CD8-positive, alpha-beta memory T cell (primary cell): ENCODE results near the gene LURAP1L. TPM values are rescaled to one million over a fixed set of nuclear protein-coding genes. Genes with fewer than 3 reads are reported as not detected.

Experiments used
- CTCF ChIA-PET: fragments of 350-600 bp; sonication (Branson Sonifier 250); formaldehyde crosslinking; loops from one replicate; lab custom pipeline; 2021; ENCODE audit warnings: antibody characterized with exemption; lab: Charles Lee
- POLR2A ChIA-PET: fragments of 350-600 bp; sonication (Branson Sonifier 250); formaldehyde crosslinking; loops from one replicate; lab custom pipeline; 2021; ENCODE audit warnings: antibody characterized with exemption; lab: Charles Lee
- DNase-seq, 5 donors: peaks; one replicate each; pipeline versions ENCODE4 v3.0.0 to v3.0.0-alpha.2; 2020 to 2022; ENCODE audit warnings: mixed read lengths in 1 of 5
- H3K27ac ChIP-seq: one replicate; pipeline ENCODE4 v1.7.0; 2013; ENCODE audit warnings: low read depth, mild to moderate bottlenecking, low read length, moderate library complexity
- H3K27me3 ChIP-seq: 2 replicates; pipeline ENCODE4 v1.7.0; 2013; ENCODE audit warnings: low read length, mild to moderate bottlenecking; ENCODE audit not compliant: insufficient read depth, poor library complexity, severe bottlenecking
- H3K36me3 ChIP-seq: 2 replicates; pipeline ENCODE4 v1.7.0; 2013; ENCODE audit warnings: mild to moderate bottlenecking, low read length, moderate library complexity; ENCODE audit not compliant: insufficient read depth
- H3K4me1 ChIP-seq: 2 replicates; pipeline ENCODE4 v1.7.0; 2013; ENCODE audit warnings: mild to moderate bottlenecking, low read length, moderate library complexity; ENCODE audit not compliant: insufficient read depth
- H3K4me3 ChIP-seq: 2 replicates; pipeline ENCODE4 v1.7.0; 2013; ENCODE audit warnings: mild to moderate bottlenecking, low read length
- H3K9me3 ChIP-seq: 2 replicates; pipeline ENCODE4 v1.7.0; 2013; ENCODE audit warnings: mild to moderate bottlenecking, low read length
- H3K27ac Mint-ChIP-seq, 8 donors: one replicate each; pipeline ENCODE4 v1.8.0; 2020 to 2021; ENCODE audit warnings: mixed read lengths in 8 of 8, mild to moderate bottlenecking in 6 of 8, inconsistent platforms in 3 of 8, moderate library complexity in 3 of 8
- H3K27me3 Mint-ChIP-seq, 2 donors: one replicate each; pipeline ENCODE4 v1.8.0; 2020 to 2021; ENCODE audit warnings: mixed read lengths in 2 of 2, mild to moderate bottlenecking in 1 of 2, moderate library complexity in 1 of 2
- H3K36me3 Mint-ChIP-seq, 3 donors: one replicate each; pipeline ENCODE4 v1.8.0; 2020 to 2021; ENCODE audit warnings: mixed read lengths in 3 of 3, inconsistent platforms in 1 of 3, mild to moderate bottlenecking in 1 of 3
- H3K4me1 Mint-ChIP-seq, 3 donors: one replicate each; pipeline ENCODE4 v1.8.0; 2020 to 2021; ENCODE audit warnings: mixed read lengths in 3 of 3, inconsistent platforms in 1 of 3, mild to moderate bottlenecking in 1 of 3
- H3K4me3 Mint-ChIP-seq, 7 donors: one replicate each; pipeline ENCODE4 v1.8.0; 2020 to 2021; ENCODE audit warnings: mixed read lengths in 7 of 7, mild to moderate bottlenecking in 6 of 7, moderate library complexity in 4 of 7, inconsistent platforms in 2 of 7
- H3K9me3 Mint-ChIP-seq, 5 donors: one replicate each; pipeline ENCODE4 v1.8.0; 2020 to 2022; ENCODE audit warnings: mixed read lengths in 5 of 5, mild to moderate bottlenecking in 3 of 5, moderate library complexity in 2 of 5, inconsistent platforms in 1 of 5
- polyA plus RNA-seq: library from polyadenylated mRNA; unstranded; fragments of 300-500 nt; fragmentation: Illumina TruSeq; gene quantifications from one replicate; pipeline ENCODE4 v1.2.3, GENCODE V29; 2021
- total RNA-seq, 2 experiments: library from RNA; stranded (reverse); gene quantifications; one replicate each; pipeline ENCODE4 v1.2.3, GENCODE V29; 2021

Gene LURAP1L
- total RNA-seq (not detected), polyA plus RNA-seq (not detected)

GRCh38 chr9:12774861-12775678 lies at the start of gene LURAP1L:
Gene LURAP1L (plus strand): TSS chr9:12775020. CDS start chr9:12775716, 696 bp downstream.
- no peaks in the 10 kb centered on the region for H3K36me3 Mint-ChIP-seq
- no peak within 1 kb of the TSS for H3K4me3 ChIP-seq
- peaks cover 0 to 3% (median 0%) of the 10 kb centered on the region in 3 donors for H3K4me1 Mint-ChIP-seq
- DNase-seq: no peak
- H3K9me3 Mint-ChIP-seq: peaks cover 7 to 19% (median 15%) of the 10 kb centered on the region in 5 donors
- H3K27me3 ChIP-seq: no peaks in the 10 kb centered on the region
- ChIA-PET POLR2A (no interaction called here), CTCF (no interaction called here)
- peaks cover 7 to 8% of the 10 kb centered on the region in 2 donors for H3K27me3 Mint-ChIP-seq
- no peak within 1 kb of the TSS for H3K27ac ChIP-seq
- H3K27ac Mint-ChIP-seq: no peak within 1 kb of the TSS
- H3K4me1 ChIP-seq: no peaks in the 10 kb centered on the region
- H3K4me3 Mint-ChIP-seq: peak within 1 kb of the TSS in 1 of 7 donors; percentile 40
- H3K36me3 ChIP-seq: no peaks in the 10 kb centered on the region
- H3K9me3 ChIP-seq: no peaks in the 10 kb centered on the region

DNA sequence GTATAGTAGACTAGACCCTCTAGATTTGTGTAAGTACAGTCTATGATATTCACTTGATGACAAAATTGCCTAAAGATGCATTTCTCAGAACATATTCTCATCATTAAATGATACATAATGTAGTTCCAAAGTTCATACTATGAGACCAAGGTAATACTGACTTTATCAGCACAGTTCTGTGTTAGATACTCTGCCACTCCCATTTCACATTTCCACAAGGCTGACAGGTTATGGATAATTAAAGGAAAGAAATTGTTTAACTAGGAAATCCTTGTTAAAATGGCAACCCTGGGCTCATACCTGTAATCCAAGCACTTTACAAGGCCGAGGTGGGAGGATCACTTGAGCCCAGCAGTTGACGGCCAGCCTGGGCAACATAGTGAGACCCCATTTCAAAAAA lies 48.0 kb upstream of the LURAP1L start:
- Histone ChIP-seq H3K27me3 (no peaks in the 10 kb centered on the region), H3K36me3 (no peaks in the 10 kb centered on the region), H3K4me3 (no peak overlapping the region), H3K27ac (no peak overlapping the region), H3K9me3 (no peaks in the 10 kb centered on the region), H3K4me1 (no peaks in the 10 kb centered on the region)
- no peaks in the 10 kb centered on the region for H3K27me3 Mint-ChIP-seq
- ChIA-PET CTCF (interaction anchor here (1.0 to 1.2 kb wide), 2 partner anchors 8 kb away, joined by 3 to 4 read pairs; no protein-coding TSS in a partner anchor), POLR2A (no interaction called here)
- no peaks in the 10 kb centered on the region for H3K4me1 Mint-ChIP-seq
- H3K36me3 Mint-ChIP-seq: no peaks in the 10 kb centered on the region
- H3K9me3 Mint-ChIP-seq: peaks cover 2 to 38% (median 9%) of the 10 kb centered on the region in 5 donors
- no peak overlapping the region for H3K4me3 Mint-ChIP-seq
- no peak overlapping the region for H3K27ac Mint-ChIP-seq
- DNase-seq: no peak

DNA sequence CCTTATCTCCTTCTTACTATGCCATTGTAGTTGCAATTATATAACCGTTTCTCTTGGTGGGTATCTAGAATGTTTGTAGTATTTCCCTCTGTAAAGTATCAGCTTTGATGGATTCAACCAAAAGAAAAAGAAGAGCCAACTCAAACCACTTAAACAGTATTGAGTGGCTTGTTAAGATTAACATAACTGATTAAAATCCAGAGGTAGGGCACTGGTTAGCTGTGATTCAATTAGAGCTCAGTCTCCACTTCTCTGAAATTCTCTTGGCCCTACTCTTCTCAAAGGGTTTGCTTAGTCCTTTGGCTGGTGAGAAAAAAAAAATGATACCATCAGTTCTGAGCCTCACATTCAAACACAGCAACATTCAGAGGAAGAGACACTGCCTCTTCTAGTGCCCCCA lies 44.6 kb upstream of the LURAP1L start:
- no peaks in the 10 kb centered on the region for H3K27me3 ChIP-seq
- ChIA-PET POLR2A (no interaction called here), CTCF (no interaction called here)
- no peaks in the 10 kb centered on the region for H3K27me3 Mint-ChIP-seq
- no peak for DNase-seq
- no peaks in the 10 kb centered on the region for H3K9me3 ChIP-seq
- H3K36me3 Mint-ChIP-seq: no peaks in the 10 kb centered on the region
- no peaks in the 10 kb centered on the region for H3K4me1 Mint-ChIP-seq
- H3K4me3 Mint-ChIP-seq: no peak overlapping the region
- H3K4me3 ChIP-seq: no peak overlapping the region
- H3K4me1 ChIP-seq: no peaks in the 10 kb centered on the region
- peaks cover 2 to 29% (median 7%) of the 10 kb centered on the region in 5 donors for H3K9me3 Mint-ChIP-seq
- no peaks in the 10 kb centered on the region for H3K36me3 ChIP-seq
- no peak overlapping the region for H3K27ac ChIP-seq
- H3K27ac Mint-ChIP-seq: no peak overlapping the region

- H3K36me3 Mint-ChIP-seq: no peaks in the 10 kb centered on the region
- CTCF ChIA-PET: no interaction called here
- peaks cover 2 to 34% (median 10%) of the 10 kb centered on the region in 5 donors for H3K9me3 Mint-ChIP-seq
- no peaks in the 10 kb centered on the region for H3K4me1 Mint-ChIP-seq
- Histone ChIP-seq H3K9me3 (no peaks in the 10 kb centered on the region), H3K4me3 (no peak overlapping the region), H3K27me3 (no peaks in the 10 kb centered on the region), H3K36me3 (no peaks in the 10 kb centered on the region), H3K27ac (no peak overlapping the region), H3K4me1 (no peaks in the 10 kb centered on the region)
- POLR2A ChIA-PET: no interaction called here
- no peaks in the 10 kb centered on the region for H3K27me3 Mint-ChIP-seq
- no peak overlapping the region for H3K27ac Mint-ChIP-seq
- no peak for DNase-seq
- H3K4me3 Mint-ChIP-seq: no peak overlapping the region
Measured at GRCh38 chr9:12730927-12731326, 43.9 kb upstream of the LURAP1L start.

GRCh38 chr9:12732971-12733370 lies 41.8 kb upstream of the LURAP1L start:
- CTCF ChIA-PET: no interaction called here
- Histone ChIP-seq H3K27me3 (no peaks in the 10 kb centered on the region), H3K4me1 (no peaks in the 10 kb centered on the region), H3K36me3 (no peaks in the 10 kb centered on the region), H3K4me3 (no peak overlapping the region), H3K27ac (no peak overlapping the region), H3K9me3 (no peaks in the 10 kb centered on the region)
- Mint-ChIP-seq H3K27ac (no peak overlapping the region), H3K4me1 (no peaks in the 10 kb centered on the region), H3K36me3 (no peaks in the 10 kb centered on the region), H3K27me3 (no peaks in the 10 kb centered on the region), H3K9me3 (peaks cover 2 to 31% (median 12%) of the 10 kb centered on the region in 5 donors), H3K4me3 (no peak overlapping the region)
- POLR2A ChIA-PET: no interaction called here
- no peak for DNase-seq

DNA sequence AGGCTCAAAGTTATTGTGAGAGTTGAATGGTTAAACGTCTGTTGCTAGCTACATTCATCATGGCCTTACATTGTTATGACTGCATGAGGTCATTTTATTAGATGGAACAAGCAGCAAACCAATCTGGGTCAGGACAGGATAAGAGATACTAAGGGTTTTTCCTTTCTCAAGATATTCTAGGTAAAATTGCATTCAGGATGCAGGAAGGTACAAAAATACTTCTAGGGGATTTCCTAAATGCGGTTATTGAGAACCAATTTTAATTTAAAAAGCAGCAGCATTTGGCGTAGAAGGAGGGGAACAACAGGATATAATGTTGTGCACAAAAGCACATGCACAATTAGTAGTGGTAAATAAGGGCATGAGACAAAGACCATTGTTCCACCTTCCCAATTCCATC lies 39.2 kb upstream of the LURAP1L start:
- H3K4me1 Mint-ChIP-seq: no peaks in the 10 kb centered on the region
- H3K27me3 ChIP-seq: no peaks in the 10 kb centered on the region
- H3K27ac ChIP-seq: no peak overlapping the region
- H3K9me3 Mint-ChIP-seq: peaks cover 7 to 34% (median 10%) of the 10 kb centered on the region in 5 donors
- CTCF ChIA-PET: interaction anchor here (1.0 kb wide), 1 partner anchor 9 kb away, joined by 4 read pairs; no protein-coding TSS in a partner anchor
- H3K27me3 Mint-ChIP-seq: no peaks in the 10 kb centered on the region
- H3K27ac Mint-ChIP-seq: no peak overlapping the region
- H3K36me3 Mint-ChIP-seq: no peaks in the 10 kb centered on the region
- H3K36me3 ChIP-seq: no peaks in the 10 kb centered on the region
- POLR2A ChIA-PET: no interaction called here
- no peak overlapping the region for H3K4me3 ChIP-seq
- H3K4me3 Mint-ChIP-seq: no peak overlapping the region
- DNase-seq: no peak
- no peaks in the 10 kb centered on the region for H3K9me3 ChIP-seq
- H3K4me1 ChIP-seq: no peaks in the 10 kb centered on the region

GRCh38 chr9:12737871-12738270 lies 36.9 kb upstream of the LURAP1L start:
- H3K27ac ChIP-seq: no peak overlapping the region
- H3K36me3 Mint-ChIP-seq: no peaks in the 10 kb centered on the region
- no peaks in the 10 kb centered on the region for H3K4me1 ChIP-seq
- no peaks in the 10 kb centered on the region for H3K27me3 ChIP-seq
- no peaks in the 10 kb centered on the region for H3K27me3 Mint-ChIP-seq
- no peak overlapping the region for H3K27ac Mint-ChIP-seq
- no peaks in the 10 kb centered on the region for H3K36me3 ChIP-seq
- DNase-seq: no peak
- ChIA-PET CTCF (no interaction called here), POLR2A (no interaction called here)
- H3K4me1 Mint-ChIP-seq: no peaks in the 10 kb centered on the region
- no peak overlapping the region for H3K4me3 ChIP-seq
- no peaks in the 10 kb centered on the region for H3K9me3 ChIP-seq
- H3K9me3 Mint-ChIP-seq: peaks cover 12 to 38% (median 18%) of the 10 kb centered on the region in 5 donors
- no peak overlapping the region for H3K4me3 Mint-ChIP-seq

- Mint-ChIP-seq H3K27ac (no peak overlapping the region), H3K27me3 (no peaks in the 10 kb centered on the region), H3K9me3 (peaks cover 9 to 36% (median 24%) of the 10 kb centered on the region in 5 donors), H3K36me3 (no peaks in the 10 kb centered on the region), H3K4me1 (no peaks in the 10 kb centered on the region), H3K4me3 (no peak overlapping the region)
- H3K36me3 ChIP-seq: no peaks in the 10 kb centered on the region
- DNase-seq: no peak
- no peak overlapping the region for H3K4me3 ChIP-seq
- ChIA-PET POLR2A (no interaction called here), CTCF (no interaction called here)
- no peaks in the 10 kb centered on the region for H3K9me3 ChIP-seq
- H3K4me1 ChIP-seq: no peaks in the 10 kb centered on the region
- no peak overlapping the region for H3K27ac ChIP-seq
- H3K27me3 ChIP-seq: no peaks in the 10 kb centered on the region
Measured at GRCh38 chr9:12739014-12739652, 35.7 kb upstream of the LURAP1L start.
